ENCODE data around the gene QRICH1. TPM values are rescaled to one million over a fixed set of nuclear protein-coding genes. Genes with fewer than 3 reads are reported as not detected.

QRICH1 gene
- total and polyA plus RNA-seq, 2 of the 4 experiments (the other 2 are of a cell fraction) = 62.7 to 77.3 TPM

DNA sequence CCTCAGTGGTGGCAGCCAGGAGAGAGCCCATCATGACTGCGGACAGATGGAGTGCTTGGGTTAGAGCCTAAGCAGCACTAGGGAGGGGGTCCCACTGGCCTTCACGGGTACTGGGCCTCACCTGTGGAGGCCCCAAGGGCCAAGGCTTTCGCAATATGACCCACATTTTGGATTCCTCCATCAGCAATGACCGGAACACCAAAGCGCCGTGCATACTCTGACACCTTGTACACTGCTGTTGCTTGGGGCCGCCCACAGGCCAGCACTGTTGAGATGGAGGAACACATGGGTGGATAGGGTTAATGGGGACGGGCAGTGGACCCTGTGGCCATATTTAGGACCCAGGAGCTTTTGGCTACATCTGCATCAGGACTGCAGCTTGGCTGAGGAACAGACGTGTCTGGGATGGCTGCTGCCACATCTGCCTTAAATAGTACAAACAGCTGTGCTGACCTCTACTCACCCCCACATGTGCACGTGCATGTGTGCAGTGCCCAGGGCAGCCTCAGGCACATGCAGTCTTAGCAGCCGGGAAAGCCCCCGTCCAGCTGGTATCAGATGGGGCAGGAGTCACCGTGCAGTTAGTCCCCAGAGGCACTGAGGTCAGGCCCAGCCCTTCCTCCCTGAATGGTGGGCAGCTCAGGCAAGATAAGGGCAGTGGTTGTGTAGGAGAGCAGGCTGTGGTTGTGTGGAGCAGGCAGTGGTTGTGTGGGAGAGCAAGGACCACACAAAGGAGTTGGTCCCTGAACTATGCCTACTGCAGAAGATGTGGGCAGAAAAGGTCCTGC is 68.7 kb downstream of the QRICH1 start:
- Histone ChIP-seq H3K9me3 (ENCODE audit: control insufficient read depth, insufficient read depth, low read length) (no peaks in the 10 kb centered on the region), H3K9me1 (ENCODE audit: insufficient read depth, low read length) (peaks cover 32% of the 10 kb centered on the region), H3K18ac (ENCODE audit: low read depth, low read length) (no peak overlapping the region), H3K4me1 (ENCODE audit: control insufficient read depth, insufficient read depth, low read length) (peaks cover 6% of the 10 kb centered on the region), H3K27ac (ENCODE audit: insufficient read depth, low read length) (no peak overlapping the region), H2AFZ (replicated peaks; ENCODE audit: low read length, poor library complexity) (no peak overlapping the region), H3K56ac (ENCODE audit: extremely low read depth, insufficient read depth, low read length) (no peak overlapping the region), H3K4me3 (ENCODE audit: insufficient read depth, low read depth, low read length) (no peak overlapping the region), H3K23ac (ENCODE audit: low read depth, low read length) (no peak overlapping the region), H4K91ac (ENCODE audit: insufficient read depth, low read depth, low read length) (no peak overlapping the region), H3K4me2 (ENCODE audit: low read depth, low read length) (no peak overlapping the region), H3K9ac (ENCODE audit: low read depth, low read length) (no peak overlapping the region), H3K4ac (ENCODE audit: low read depth, low read length) (no peak overlapping the region), H2BK15ac (ENCODE audit: low read depth, low read length) (no peak overlapping the region), H4K20me1 (ENCODE audit: insufficient read depth, low read length) (peaks cover 20% of the 10 kb centered on the region), H3K79me1 (ENCODE audit: low read depth in 1 of 2, low read length in 2 of 2) (peaks cover 37 to 75% of the 10 kb centered on the region in 2 experiments), H2AK5ac (ENCODE audit: low read depth, low read length) (no peak overlapping the region), H4K8ac (ENCODE audit: low read depth in 2 of 2, low read length in 2 of 2) (peak overlapping the region in 1 of 2 experiments; percentile 18; a peak in 1 of 4 replicates), H2BK20ac (ENCODE audit: low read depth, low read length) (no peak overlapping the region), H2BK5ac (ENCODE audit: low read depth, low read length, poor library complexity, severe bottlenecking) (no peak overlapping the region), H2AK9ac (replicated peaks; ENCODE audit: low read depth, low read length, poor library complexity) (peak overlapping the region; percentile 25), H2BK120ac (ENCODE audit: low read depth, low read length) (no peak overlapping the region), H3K36me3 (ENCODE audit: control insufficient read depth, insufficient read depth, low read length) (peaks cover 42% of the 10 kb centered on the region), H3K27me3 (ENCODE audit: control insufficient read depth, insufficient read depth, low read length) (no peaks in the 10 kb centered on the region), H3K14ac (replicated peaks; ENCODE audit: low read depth, low read length) (no peak overlapping the region), H4K5ac (ENCODE audit: low read depth, low read length) (no peak overlapping the region)
- DNase-seq (no peak), ATAC-seq (ENCODE audit: low read depth) (no peak)
- intact Hi-C loops (cut with micrococcal nuclease) = no loop called here
- dilution Hi-C loops (cut with HindIII; ENCODE audit: low sequenced_read_pairs, unreplicated experiment) = no loop called here
- 79% methylated on average over 5 of the region's 13 CpGs; no CpG with 5 or more reads in 1 of the 2 experiments for whole genome bisulfite sequencing, 2 experiments (ENCODE audit: extremely low coverage in 2 of 2, insufficient read length in 1 of 2)
- ChIA-PET POLR2A (ENCODE audit: unreplicated experiment) (no interaction called here), CTCF (no interaction called here)
- in situ Hi-C loops (cut with MboI; ENCODE audit: low sequenced_read_pairs) = no loop called here
- BruUV-seq (replicated peaks) = no TSS peak
- TF ChIP-seq CEBPB (IDR thresholded peaks at IDR 0.05; ENCODE audit: low read depth, low read length) = no peak
- TF ChIP-seq NFE2L2 (IDR thresholded peaks at IDR 0.05; ENCODE audit: low read depth, low read length) = no peak
- no peak for TF ChIP-seq MXI1 (IDR thresholded peaks at IDR 0.05; ENCODE audit: borderline replicate concordance, low read depth, low read length)
